Fibroblast of villous mesenchyme (primary cell): ENCODE measurements around the gene TMEM271. TPM values are rescaled to one million over a fixed set of nuclear protein-coding genes. Genes with fewer than 3 reads are reported as not detected.

Experiments
- DNase-seq: peaks from one replicate; pipeline ENCODE4 v3.0.0-alpha.2; 2010; ENCODE audit warnings: low read depth
- H3K4me3 ChIP-seq: 2 replicates; pipeline ENCODE4 v1.5.1; 2011; ENCODE audit warnings: low read depth, mild to moderate bottlenecking, low read length
- total RNA-seq: library from RNA; depleted of rRNA; stranded (reverse); fragments of >200 nt; gene quantifications from 2 replicates; pipeline ENCODE4 v1.2.3, GENCODE V29; 2012
- TF ChIP-seq, protein P1 (sequence below): IDR thresholded peaks from 2 replicates; pipeline ENCODE4 v1.5.1; 2012; ENCODE audit warnings: low read depth, mild to moderate bottlenecking, low read length; ENCODE audit not compliant: insufficient read depth

The TMEM271 gene
- total RNA-seq, 1 donor, result not detected

DNA sequence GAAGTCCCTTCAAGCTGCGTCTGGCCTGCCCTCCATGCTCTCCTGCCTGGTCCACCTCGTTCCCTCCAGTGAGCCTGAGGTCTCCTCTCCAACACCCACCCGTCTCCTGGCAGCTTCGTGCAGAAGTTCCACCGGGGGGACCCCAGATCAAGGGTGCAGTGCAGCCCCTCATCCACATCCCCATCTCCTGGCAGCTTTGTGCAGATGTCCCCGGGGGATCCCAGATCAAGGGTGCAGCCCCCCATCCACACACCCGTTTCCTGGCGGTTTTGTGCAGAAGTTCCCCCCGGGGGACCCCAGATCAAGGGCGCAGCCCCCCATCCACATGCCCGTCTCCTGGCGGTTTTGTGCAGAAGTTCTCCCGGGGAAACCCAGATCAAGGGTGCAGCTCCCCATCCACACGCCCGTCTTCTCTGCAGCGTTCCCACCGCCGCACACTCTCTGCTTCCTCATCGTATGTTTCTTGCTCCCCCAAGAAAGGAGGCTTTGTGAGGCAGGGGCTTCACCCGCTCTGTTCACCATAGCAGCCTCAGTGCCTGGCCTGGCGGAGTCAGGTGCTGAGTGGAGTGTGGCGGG, 41.4 kb downstream of the TMEM271 start:
- no peak for DNase-seq
- no peak overlapping the region for H3K4me3 ChIP-seq
- TF ChIP-seq, protein P1, sequence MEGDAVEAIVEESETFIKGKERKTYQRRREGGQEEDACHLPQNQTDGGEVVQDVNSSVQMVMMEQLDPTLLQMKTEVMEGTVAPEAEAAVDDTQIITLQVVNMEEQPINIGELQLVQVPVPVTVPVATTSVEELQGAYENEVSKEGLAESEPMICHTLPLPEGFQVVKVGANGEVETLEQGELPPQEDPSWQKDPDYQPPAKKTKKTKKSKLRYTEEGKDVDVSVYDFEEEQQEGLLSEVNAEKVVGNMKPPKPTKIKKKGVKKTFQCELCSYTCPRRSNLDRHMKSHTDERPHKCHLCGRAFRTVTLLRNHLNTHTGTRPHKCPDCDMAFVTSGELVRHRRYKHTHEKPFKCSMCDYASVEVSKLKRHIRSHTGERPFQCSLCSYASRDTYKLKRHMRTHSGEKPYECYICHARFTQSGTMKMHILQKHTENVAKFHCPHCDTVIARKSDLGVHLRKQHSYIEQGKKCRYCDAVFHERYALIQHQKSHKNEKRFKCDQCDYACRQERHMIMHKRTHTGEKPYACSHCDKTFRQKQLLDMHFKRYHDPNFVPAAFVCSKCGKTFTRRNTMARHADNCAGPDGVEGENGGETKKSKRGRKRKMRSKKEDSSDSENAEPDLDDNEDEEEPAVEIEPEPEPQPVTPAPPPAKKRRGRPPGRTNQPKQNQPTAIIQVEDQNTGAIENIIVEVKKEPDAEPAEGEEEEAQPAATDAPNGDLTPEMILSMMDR, result no peak

DNA sequence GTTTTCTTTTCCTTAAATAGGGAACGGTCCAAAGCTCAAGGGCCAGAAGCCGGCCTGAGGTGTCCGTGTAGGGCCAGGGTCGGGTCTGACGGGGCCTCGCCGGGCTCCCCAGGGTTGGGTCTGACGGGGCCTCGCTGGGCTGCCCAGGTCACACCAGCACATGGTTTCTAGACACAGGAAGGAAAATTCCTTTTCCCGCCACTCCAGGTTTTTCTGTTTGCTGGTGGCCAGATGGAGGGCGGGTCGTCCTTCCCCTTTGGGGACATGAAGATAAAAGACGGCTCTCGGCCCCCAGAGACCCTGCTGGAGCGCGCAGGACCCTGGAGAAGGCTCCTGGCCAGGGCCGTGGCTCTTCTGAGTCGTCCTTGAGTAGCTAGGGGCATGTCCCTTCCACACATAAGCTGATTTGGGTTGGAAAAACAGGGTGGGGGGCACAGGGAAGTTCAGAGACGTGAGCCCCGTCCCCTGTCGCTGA, 42.0 kb downstream of the TMEM271 start:
- TF ChIP-seq, protein P1, result no peak
- DNase-seq, result no peak
- H3K4me3 ChIP-seq, result no peak overlapping the region

DNA sequence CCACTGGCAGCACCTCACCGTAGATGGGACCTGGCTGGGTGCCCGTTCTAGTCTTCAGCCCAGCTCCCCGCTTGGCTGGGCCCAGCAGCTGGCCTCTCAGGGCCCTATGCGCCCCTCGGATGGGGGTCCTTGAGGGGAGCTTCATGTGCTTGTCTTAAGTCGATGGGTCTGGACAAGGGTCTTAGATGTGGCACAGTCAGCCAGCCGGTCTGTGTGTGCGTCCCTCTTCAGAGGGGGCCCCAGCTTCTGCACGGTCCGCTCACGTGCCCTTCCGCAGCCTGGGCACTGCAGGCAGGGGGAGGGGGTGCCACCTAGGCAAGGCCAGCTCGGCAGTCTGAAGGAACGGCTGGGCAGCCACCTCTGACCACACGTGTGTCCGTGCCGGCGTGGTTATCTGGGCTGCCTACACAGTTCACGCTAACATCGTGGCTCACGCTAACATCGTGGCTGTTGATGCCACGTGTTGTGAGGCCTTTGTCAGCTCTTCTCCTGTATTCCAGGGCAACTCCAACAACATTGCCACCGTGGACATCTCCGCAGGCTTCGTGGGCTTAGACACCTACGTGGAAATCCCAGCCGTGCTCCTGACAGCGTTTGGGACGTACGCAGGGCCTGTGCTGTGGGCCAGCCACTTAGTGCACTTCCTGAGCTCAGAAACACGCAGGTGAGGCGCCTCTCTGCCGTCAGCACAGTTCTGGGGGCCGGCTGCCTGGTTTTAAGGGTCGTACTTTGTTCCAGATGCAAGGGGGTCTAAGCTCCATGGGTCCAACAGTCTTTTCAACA, 42.6 kb downstream of the TMEM271 start:
- TF ChIP-seq, protein P1, result no peak
- no peak for DNase-seq
- no peak overlapping the region for H3K4me3 ChIP-seq

DNA sequence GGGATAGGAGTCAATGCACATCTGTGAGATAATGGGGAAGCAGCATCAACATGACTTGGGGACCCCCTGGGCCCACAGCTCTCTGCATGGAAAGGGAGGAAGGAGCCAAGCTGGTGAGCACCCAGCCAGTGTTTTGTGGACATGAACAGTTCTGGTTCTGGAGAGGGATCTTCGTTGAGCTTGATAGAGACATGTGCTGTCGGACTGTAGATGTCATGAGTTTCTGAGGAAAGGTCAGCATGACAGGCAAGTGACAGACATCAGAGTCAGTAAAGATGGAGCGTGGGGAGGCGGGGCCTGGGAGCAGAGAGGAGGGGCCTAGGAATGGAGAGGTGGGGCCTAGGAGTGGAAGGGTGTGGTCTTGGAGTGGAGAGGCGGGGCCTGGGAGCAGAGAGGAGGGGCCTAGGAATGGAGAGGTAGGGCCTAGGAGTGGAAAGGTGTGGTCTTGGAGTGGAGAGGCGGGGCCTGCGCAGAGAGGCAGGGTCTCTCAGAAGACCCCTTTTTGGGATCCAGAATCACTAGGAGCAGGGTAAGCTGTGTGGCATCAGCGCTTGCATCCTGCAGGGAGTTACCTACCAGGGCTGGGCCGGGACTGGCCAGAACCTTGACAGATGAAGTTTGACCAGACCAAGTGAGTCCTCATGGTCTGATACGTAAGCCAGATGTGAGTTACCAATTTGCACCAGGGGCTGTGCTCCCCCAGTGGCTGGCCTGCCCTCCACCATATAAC, 43.3 kb downstream of the TMEM271 start:
- no peak overlapping the region for H3K4me3 ChIP-seq
- TF ChIP-seq, protein P1, result no peak
- no peak for DNase-seq

DNA sequence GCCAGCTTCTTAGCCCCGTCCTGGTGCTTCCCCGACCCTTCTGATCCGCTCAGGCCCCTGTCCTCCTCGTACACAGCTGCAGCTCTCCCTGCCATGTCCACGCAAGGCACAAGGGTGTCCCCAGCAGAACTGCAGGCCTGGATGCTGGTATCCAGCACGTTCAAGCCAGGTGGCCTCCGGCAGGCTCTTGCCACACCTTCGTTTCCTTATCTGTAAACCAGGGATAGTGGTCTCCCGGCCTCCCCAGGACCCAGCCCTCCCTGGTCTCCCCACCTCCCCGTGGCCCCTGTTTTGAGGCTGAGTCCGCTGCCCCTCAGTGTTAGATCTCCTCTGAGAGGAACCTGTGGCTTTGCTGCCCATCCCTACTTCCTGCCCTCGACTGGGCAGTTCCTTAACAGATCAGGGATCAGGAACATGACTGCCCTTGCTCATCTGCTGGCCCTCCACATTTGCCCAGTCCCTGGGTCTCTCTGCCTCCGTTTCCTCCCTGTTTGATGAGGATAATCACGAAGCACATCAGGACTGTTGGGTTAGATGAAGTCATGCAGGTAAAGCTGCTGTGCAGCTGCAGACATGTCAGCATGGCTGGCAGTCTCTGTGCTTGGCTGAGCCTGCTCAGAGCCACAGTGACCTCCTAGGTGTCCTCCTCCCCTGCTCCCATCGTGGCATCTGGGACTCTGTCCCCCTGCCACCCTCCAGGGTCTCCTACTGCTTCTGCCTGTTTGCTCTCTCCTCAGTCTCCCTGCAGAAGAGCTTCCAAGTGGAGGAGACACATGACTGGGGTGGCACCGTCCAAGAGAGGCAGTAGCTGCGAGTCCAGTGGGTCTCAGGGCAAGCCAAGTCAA, 44.2 kb downstream of the TMEM271 start:
- TF ChIP-seq, protein P1, result no peak
- DNase-seq, result no peak
- no peak overlapping the region for H3K4me3 ChIP-seq

DNA sequence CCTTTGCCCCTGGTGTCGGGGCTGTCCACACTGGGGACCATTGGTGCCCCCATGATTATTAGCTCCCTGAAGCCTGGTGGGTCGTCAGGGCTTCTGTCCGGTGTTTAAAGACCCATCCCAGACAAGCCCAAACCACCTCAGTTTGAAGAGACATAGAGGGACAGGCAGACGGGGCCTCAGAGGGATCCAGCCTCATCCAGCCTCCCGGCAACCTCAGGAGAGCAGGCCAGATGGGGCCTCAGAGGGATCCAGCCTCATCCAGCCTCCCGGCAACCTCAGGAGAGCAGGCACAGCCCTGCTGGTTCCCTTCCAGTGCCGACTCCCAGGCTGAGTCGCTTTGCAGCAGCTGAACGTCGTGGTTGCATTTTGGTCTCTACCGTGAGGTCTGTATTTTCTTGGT, 45.0 kb downstream of the TMEM271 start:
- TF ChIP-seq, protein P1, result no peak
- no peak overlapping the region for H3K4me3 ChIP-seq
- DNase-seq, result no peak
